Bronchial epithelial cell (primary cell): ENCODE measurements around the gene EPS15. TPM values are rescaled to one million over a fixed set of nuclear protein-coding genes. Genes with fewer than 3 reads are reported as not detected.
A peak's percentile ranks its signal among the peaks of the same experiment; 100 is the strongest.

Experiments used
- DNase-seq: peaks from one replicate; pipeline ENCODE4 v3.0.0-alpha.2; 2010; ENCODE audit warnings: low read depth
- FAIRE-seq: peaks from 2 replicates; lab custom pipeline; 2011; peaks lifted over from hg19 to GRCh38; lab: Jason Lieb, UNC
- H3K27me3 ChIP-seq: 2 replicates; pipeline ENCODE4 v1.5.1; 2011; ENCODE audit warnings: low read length; ENCODE audit not compliant: control insufficient read depth, insufficient read depth
- H3K36me3 ChIP-seq: 2 replicates; pipeline ENCODE4 v1.5.1; 2011; ENCODE audit warnings: low read length; ENCODE audit not compliant: control insufficient read depth, insufficient read depth
- H3K4me3 ChIP-seq: 2 replicates; pipeline ENCODE4 v1.5.1; 2011; ENCODE audit warnings: mild to moderate bottlenecking, low read depth, low read length, control low read depth
- total RNA-seq: library from RNA; depleted of rRNA; stranded (reverse); fragments of >200 nt; gene quantifications from 2 replicates; pipeline ENCODE4 v1.2.1, GENCODE V29; 2014
- TF ChIP-seq, protein P1 (sequence below): IDR thresholded peaks from 2 replicates; pipeline ENCODE4 v1.5.1; 2011; ENCODE audit warnings: mild to moderate bottlenecking, moderate library complexity, low read length, control low read depth, inconsistent platforms; ENCODE audit not compliant: insufficient read depth, severe bottlenecking

EPS15 gene
- total RNA-seq, 1 donor from 2014 or later: 34.8 TPM

DNA sequence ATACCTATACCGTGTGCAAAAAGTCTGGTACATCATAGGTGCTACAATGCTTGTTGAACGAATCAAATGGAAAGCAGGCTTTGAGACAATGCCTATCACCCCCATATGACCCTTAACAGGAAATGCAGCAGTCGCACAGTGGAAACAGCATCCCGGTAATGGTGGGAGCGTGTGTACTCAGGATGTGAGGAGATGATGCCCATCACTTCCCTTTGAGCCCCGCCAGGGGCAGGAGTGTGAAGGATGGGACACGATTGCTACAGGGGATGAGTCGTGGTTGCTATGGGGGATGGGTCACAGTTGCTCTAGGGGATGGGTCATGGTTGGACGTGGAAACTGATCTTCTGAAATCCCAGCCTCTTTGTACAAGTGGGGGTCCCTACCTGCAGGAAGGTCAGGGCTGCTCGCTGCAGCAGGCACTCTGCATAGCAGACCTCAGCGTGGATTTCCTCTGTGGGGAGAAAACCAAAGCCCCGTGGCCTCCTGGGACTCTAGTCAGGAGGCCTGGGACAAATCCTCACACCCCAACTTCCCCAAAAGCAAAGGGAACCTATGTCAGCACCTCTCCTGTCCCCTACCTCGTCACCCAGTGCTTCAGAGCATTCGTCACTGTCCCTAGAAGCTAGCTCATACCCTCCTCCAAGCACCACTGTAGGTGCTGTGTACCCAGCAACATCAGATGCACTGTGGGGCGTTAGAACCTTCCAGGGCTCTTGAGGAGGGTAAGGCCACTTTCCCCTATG lies 208.0 kb downstream of the EPS15 start:
- no peaks in the 10 kb centered on the region for H3K27me3 ChIP-seq
- peak; percentile 32 for FAIRE-seq

DNA sequence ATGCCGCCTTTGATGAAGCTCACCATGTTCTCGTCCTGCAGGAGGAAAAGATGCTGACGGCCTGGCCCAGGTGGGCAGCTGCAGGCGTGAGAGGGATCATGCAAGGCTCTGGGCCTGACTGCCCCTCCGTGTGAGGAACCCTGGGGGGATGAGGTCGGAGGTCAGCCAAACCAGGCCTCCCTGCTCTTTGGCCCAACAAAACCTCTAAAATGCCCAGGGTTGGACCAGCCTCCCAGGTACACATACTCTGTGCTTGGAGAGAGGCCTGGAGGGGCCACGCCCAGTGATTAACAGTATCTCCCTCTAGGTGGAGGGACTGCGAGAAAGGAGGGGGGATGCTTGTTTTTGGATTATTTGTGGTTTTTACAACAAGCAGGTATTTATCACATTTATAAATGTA lies 209.8 kb downstream of the EPS15 start:
- TF ChIP-seq, protein P1, sequence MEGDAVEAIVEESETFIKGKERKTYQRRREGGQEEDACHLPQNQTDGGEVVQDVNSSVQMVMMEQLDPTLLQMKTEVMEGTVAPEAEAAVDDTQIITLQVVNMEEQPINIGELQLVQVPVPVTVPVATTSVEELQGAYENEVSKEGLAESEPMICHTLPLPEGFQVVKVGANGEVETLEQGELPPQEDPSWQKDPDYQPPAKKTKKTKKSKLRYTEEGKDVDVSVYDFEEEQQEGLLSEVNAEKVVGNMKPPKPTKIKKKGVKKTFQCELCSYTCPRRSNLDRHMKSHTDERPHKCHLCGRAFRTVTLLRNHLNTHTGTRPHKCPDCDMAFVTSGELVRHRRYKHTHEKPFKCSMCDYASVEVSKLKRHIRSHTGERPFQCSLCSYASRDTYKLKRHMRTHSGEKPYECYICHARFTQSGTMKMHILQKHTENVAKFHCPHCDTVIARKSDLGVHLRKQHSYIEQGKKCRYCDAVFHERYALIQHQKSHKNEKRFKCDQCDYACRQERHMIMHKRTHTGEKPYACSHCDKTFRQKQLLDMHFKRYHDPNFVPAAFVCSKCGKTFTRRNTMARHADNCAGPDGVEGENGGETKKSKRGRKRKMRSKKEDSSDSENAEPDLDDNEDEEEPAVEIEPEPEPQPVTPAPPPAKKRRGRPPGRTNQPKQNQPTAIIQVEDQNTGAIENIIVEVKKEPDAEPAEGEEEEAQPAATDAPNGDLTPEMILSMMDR: no peak
- no peaks in the 10 kb centered on the region for H3K27me3 ChIP-seq
- DNase-seq (no peak), FAIRE-seq (no peak)
- H3K36me3 ChIP-seq: no peaks in the 10 kb centered on the region
- no peak overlapping the region for H3K4me3 ChIP-seq

More for the DNA sequence above, 208.0 kb downstream of the EPS15 start:
- DNase-seq: no peak
- TF ChIP-seq, protein P1: no peak
- H3K4me3 ChIP-seq: no peak overlapping the region
- no peaks in the 10 kb centered on the region for H3K36me3 ChIP-seq

DNA sequence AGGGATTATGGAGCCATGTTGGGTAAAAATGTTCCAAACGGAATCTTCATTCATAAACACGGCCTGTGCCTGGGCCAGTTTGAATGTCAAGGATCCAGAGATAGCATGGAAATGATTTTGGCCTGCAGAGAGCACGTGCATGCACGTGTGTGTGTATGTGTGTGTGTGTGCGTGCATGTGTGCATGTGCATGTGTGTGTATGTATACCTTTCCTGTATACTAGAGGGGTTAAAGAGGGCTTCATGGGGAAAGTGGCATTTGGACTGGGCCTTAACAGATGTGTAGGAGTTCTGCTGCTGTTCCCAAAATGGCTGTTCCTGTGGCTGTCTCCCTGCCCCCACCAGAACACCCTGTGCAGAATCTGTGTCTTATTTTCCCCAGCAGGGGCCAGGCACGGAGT lies 210.4 kb downstream of the EPS15 start:
- FAIRE-seq: peak; percentile 7
- no peak for DNase-seq

DNA sequence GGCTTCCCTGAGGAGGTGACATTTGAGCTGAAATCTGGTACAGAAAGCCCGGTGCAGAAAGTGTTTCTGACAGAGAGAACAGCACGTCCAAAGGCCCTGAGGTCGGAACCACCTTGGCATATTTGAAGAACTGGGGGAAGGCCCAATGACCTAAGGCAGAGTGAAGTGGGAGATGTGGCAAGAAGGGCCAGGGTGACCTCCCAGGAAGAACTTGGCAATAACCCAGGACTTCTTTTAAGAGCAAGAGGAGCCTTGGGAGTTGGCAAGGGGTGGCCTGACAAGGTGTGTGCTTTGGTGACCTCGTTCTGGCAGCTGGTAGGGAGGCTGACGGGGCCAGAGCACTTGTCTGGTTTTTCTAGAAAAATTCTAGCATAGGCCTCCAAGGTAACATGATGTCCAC lies 212.1 kb downstream of the EPS15 start:
- TF ChIP-seq, protein P1: no peak
- Histone ChIP-seq H3K36me3 (no peaks in the 10 kb centered on the region), H3K27me3 (no peaks in the 10 kb centered on the region), H3K4me3 (no peak overlapping the region)
- no peak for DNase-seq
- no peak for FAIRE-seq

More for the DNA sequence above, 210.4 kb downstream of the EPS15 start:
- H3K4me3 ChIP-seq: no peak overlapping the region
- H3K27me3 ChIP-seq: no peaks in the 10 kb centered on the region
- no peaks in the 10 kb centered on the region for H3K36me3 ChIP-seq
- TF ChIP-seq, protein P1: no peak

DNA sequence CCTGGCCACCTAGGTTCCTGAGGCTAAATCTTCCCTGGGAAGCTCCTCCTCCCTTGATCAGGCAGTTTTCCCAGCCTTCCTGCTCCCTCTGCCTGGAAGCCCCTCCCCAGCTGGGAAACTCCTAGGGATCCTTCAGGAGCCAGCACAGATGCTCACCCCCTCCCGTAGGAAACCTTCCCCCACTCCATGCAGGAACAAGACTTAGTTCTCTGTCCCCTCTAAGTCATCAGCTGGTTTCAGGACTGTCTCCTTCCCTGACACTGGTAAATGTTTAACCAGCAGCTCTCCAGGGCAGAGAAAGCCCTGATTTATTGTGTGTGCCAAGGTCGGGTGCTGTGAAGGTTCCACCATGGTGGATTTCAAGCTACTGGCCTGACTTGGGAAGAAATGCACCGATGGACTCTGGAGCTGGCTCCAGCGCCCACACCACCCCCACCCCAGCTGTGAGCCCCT lies 213.7 kb downstream of the EPS15 start:
- DNase-seq (no peak), FAIRE-seq (no peak)
- TF ChIP-seq, protein P1: no peak
- no peaks in the 10 kb centered on the region for H3K27me3 ChIP-seq
- H3K36me3 ChIP-seq: no peaks in the 10 kb centered on the region
- no peak overlapping the region for H3K4me3 ChIP-seq
